ENCODE results near the gene ARL6.

ARL6 gene

DNA sequence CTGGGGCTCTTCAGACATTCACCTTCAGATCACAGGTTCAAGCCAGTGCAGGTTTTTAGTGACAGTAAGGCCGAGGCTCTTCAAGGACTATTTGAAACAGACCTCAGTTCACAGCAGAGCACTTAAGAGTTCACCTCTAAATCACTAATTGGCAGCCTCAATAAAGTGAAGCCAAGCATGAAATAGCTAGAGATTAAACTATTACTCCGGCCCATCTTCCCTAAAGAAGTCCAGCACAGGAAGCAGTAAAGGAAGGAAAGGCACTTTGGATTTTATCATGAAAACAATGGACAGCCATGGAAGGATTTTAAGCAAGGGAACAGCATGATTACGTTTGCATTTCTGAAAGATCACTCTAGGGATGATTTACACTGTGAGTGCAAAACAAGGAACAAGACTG, 27.6 kb upstream of the ARL6 start:
- Histone ChIP-seq H3K4ac (ENCODE audit: low read length) (no peak overlapping the region), H2BK12ac (ENCODE audit: low read length) (no peak overlapping the region), H3K9ac (ENCODE audit: low read depth, low read length, poor library complexity) (no peak overlapping the region), H3K79me1 (ENCODE audit: low read depth, low read length) (no peaks in the 10 kb centered on the region), H2BK120ac (ENCODE audit: low read depth, low read length) (no peak overlapping the region), H3K36me3 (replicated peaks in 1 of 2; ENCODE audit: control insufficient read depth in 2 of 2, insufficient read depth in 2 of 2, low read length in 2 of 2) (no peaks in the 10 kb centered on the region), H3K4me2 (ENCODE audit: insufficient read depth, low read length, poor library complexity, severe bottlenecking) (no peak overlapping the region), H3K27ac (replicated peaks; ENCODE audit: low read length) (no peak overlapping the region), H4K91ac (ENCODE audit: low read depth, low read length, poor library complexity) (no peak overlapping the region), H3K9me3 (replicated peaks in 1 of 2; ENCODE audit: control insufficient read depth in 2 of 2, insufficient read depth in 1 of 2, low read depth in 1 of 2, low read length in 2 of 2) (no peaks in the 10 kb centered on the region), H3K27me3 (ENCODE audit: control insufficient read depth in 3 of 3, insufficient read depth in 3 of 3, low read depth in 1 of 3, low read length in 3 of 3) (no peaks in the 10 kb centered on the region), H3K14ac (ENCODE audit: low read length) (no peak overlapping the region), H2AK5ac (ENCODE audit: low read depth, low read length) (no peak overlapping the region), H3K4me1 (ENCODE audit: control insufficient read depth in 2 of 2, insufficient read depth in 1 of 2, low read depth in 1 of 2, low read length in 2 of 2) (peaks cover 0 to 3% of the 10 kb centered on the region in 2 donors), H2BK5ac (ENCODE audit: low read length) (no peak overlapping the region), H4K8ac (ENCODE audit: low read depth, low read length) (no peak overlapping the region), H2AFZ (ENCODE audit: low read length) (no peak overlapping the region), H3K4me3 (ENCODE audit: low read length in 2 of 2) (no peak overlapping the region), H3K18ac (ENCODE audit: low read length) (no peak overlapping the region), H2BK15ac (ENCODE audit: low read length) (no peak overlapping the region), H3K23ac (ENCODE audit: low read depth, low read length, poor library complexity) (no peak overlapping the region)
- no CpG with 5 or more reads among the region's 3 CpGs for WGBS, 2 donors (ENCODE audit: extremely low coverage in 2 of 2, insufficient read length in 2 of 2, insufficient replicate concordance in 1 of 2)
- no peak for DNase-seq (ENCODE audit: low spot score)

- no peak overlapping the region for H3K27ac ChIP-seq (replicated peaks; ENCODE audit: low read length)
- no peak overlapping the region for H2BK15ac ChIP-seq (ENCODE audit: low read length)
- H3K27me3 ChIP-seq (ENCODE audit: control insufficient read depth in 3 of 3, insufficient read depth in 3 of 3, low read depth in 1 of 3, low read length in 3 of 3), result no peaks in the 10 kb centered on the region
- H3K36me3 ChIP-seq (replicated peaks in 1 of 2; ENCODE audit: control insufficient read depth in 2 of 2, insufficient read depth in 2 of 2, low read length in 2 of 2), result no peaks in the 10 kb centered on the region
- H3K18ac ChIP-seq (ENCODE audit: low read length), result no peak overlapping the region
- H3K4me1 ChIP-seq (ENCODE audit: control insufficient read depth in 2 of 2, insufficient read depth in 1 of 2, low read depth in 1 of 2, low read length in 2 of 2), result peaks cover 0 to 3% of the 10 kb centered on the region in 2 donors
- WGBS, 2 donors (ENCODE audit: extremely low coverage in 2 of 2, insufficient read length in 2 of 2, insufficient replicate concordance in 1 of 2), result no CpG with 5 or more reads among the region's 1 CpG
- H2AFZ ChIP-seq (ENCODE audit: low read length), result no peak overlapping the region
- no peak overlapping the region for H4K91ac ChIP-seq (ENCODE audit: low read depth, low read length, poor library complexity)
- H2AK5ac ChIP-seq (ENCODE audit: low read depth, low read length), result no peak overlapping the region
- no peak overlapping the region for H3K4me2 ChIP-seq (ENCODE audit: insufficient read depth, low read length, poor library complexity, severe bottlenecking)
- no peak overlapping the region for H2BK120ac ChIP-seq (ENCODE audit: low read depth, low read length)
- no peaks in the 10 kb centered on the region for H3K9me3 ChIP-seq (replicated peaks in 1 of 2; ENCODE audit: control insufficient read depth in 2 of 2, insufficient read depth in 1 of 2, low read depth in 1 of 2, low read length in 2 of 2)
- no peaks in the 10 kb centered on the region for H3K79me1 ChIP-seq (ENCODE audit: low read depth, low read length)
- no peak overlapping the region for H3K23ac ChIP-seq (ENCODE audit: low read depth, low read length, poor library complexity)
- no peak overlapping the region for H3K4ac ChIP-seq (ENCODE audit: low read length)
- H3K9ac ChIP-seq (ENCODE audit: low read depth, low read length, poor library complexity), result no peak overlapping the region
- H2BK5ac ChIP-seq (ENCODE audit: low read length), result no peak overlapping the region
- H3K14ac ChIP-seq (ENCODE audit: low read length), result no peak overlapping the region
- H2BK12ac ChIP-seq (ENCODE audit: low read length), result no peak overlapping the region
- no peak for DNase-seq (ENCODE audit: low spot score)
- H4K8ac ChIP-seq (ENCODE audit: low read depth, low read length), result no peak overlapping the region
- no peak overlapping the region for H3K4me3 ChIP-seq (ENCODE audit: low read length in 2 of 2)
These were observed 25.8 kb upstream of the ARL6 start for GRCh38 chr3:97738761-97739160.

DNA sequence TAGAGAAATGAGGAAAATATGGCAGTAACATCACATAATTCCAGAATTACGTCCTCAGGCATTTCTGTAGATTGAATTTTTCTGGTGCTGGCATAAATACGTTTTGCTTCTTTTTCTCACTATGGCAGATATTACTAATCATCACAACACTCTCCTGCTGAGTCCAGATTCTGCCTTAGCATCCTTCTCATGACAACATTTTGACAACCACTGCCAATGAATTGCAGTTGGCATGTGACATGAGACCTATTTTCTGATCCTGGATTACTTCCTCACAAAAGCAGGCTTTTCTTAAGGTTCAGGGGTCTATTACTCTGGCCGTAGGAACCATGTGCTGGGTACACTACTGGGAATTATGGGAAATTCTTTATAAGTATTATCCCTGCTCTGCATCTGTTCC, 22.5 kb upstream of the ARL6 start:
- H2BK120ac ChIP-seq (ENCODE audit: low read depth, low read length), result no peak overlapping the region
- H3K9ac ChIP-seq (ENCODE audit: low read depth, low read length, poor library complexity), result no peak overlapping the region
- peaks cover 0 to under 1% of the 10 kb centered on the region in 2 donors for H3K4me1 ChIP-seq (ENCODE audit: control insufficient read depth in 2 of 2, insufficient read depth in 1 of 2, low read depth in 1 of 2, low read length in 2 of 2)
- no peak overlapping the region for H3K18ac ChIP-seq (ENCODE audit: low read length)
- no peak overlapping the region for H2AK5ac ChIP-seq (ENCODE audit: low read depth, low read length)
- H3K14ac ChIP-seq (ENCODE audit: low read length), result no peak overlapping the region
- no peaks in the 10 kb centered on the region for H3K79me1 ChIP-seq (ENCODE audit: low read depth, low read length)
- H4K8ac ChIP-seq (ENCODE audit: low read depth, low read length), result no peak overlapping the region
- H2BK12ac ChIP-seq (ENCODE audit: low read length), result no peak overlapping the region
- no CpG with 5 or more reads among the region's 3 CpGs for WGBS, 2 donors (ENCODE audit: extremely low coverage in 2 of 2, insufficient read length in 2 of 2, insufficient replicate concordance in 1 of 2)
- no peaks in the 10 kb centered on the region for H3K9me3 ChIP-seq (replicated peaks in 1 of 2; ENCODE audit: control insufficient read depth in 2 of 2, insufficient read depth in 1 of 2, low read depth in 1 of 2, low read length in 2 of 2)
- no peak overlapping the region for H3K4ac ChIP-seq (ENCODE audit: low read length)
- no peak overlapping the region for H3K23ac ChIP-seq (ENCODE audit: low read depth, low read length, poor library complexity)
- H2AFZ ChIP-seq (ENCODE audit: low read length), result no peak overlapping the region
- no peak for DNase-seq (ENCODE audit: low spot score)
- no peak overlapping the region for H2BK5ac ChIP-seq (ENCODE audit: low read length)
- no peak overlapping the region for H2BK15ac ChIP-seq (ENCODE audit: low read length)
- H3K4me3 ChIP-seq (ENCODE audit: low read length in 2 of 2), result no peak overlapping the region
- H3K36me3 ChIP-seq (replicated peaks in 1 of 2; ENCODE audit: control insufficient read depth in 2 of 2, insufficient read depth in 2 of 2, low read length in 2 of 2), result no peaks in the 10 kb centered on the region
- no peak overlapping the region for H3K27ac ChIP-seq (replicated peaks; ENCODE audit: low read length)
- H4K91ac ChIP-seq (ENCODE audit: low read depth, low read length, poor library complexity), result no peak overlapping the region
- H3K27me3 ChIP-seq (ENCODE audit: control insufficient read depth in 3 of 3, insufficient read depth in 3 of 3, low read depth in 1 of 3, low read length in 3 of 3), result no peaks in the 10 kb centered on the region
- H3K4me2 ChIP-seq (ENCODE audit: insufficient read depth, low read length, poor library complexity, severe bottlenecking), result no peak overlapping the region

- no peak overlapping the region for H3K27ac ChIP-seq (replicated peaks; ENCODE audit: low read length)
- no peak overlapping the region for H3K14ac ChIP-seq (ENCODE audit: low read length)
- no peak overlapping the region for H2AK5ac ChIP-seq (ENCODE audit: low read depth, low read length)
- no peak overlapping the region for H3K23ac ChIP-seq (ENCODE audit: low read depth, low read length, poor library complexity)
- H3K27me3 ChIP-seq (ENCODE audit: control insufficient read depth in 3 of 3, insufficient read depth in 3 of 3, low read depth in 1 of 3, low read length in 3 of 3), result no peaks in the 10 kb centered on the region
- no peak overlapping the region for H4K8ac ChIP-seq (ENCODE audit: low read depth, low read length)
- H3K9me3 ChIP-seq (replicated peaks in 1 of 2; ENCODE audit: control insufficient read depth in 2 of 2, insufficient read depth in 1 of 2, low read depth in 1 of 2, low read length in 2 of 2), result no peaks in the 10 kb centered on the region
- no peak for DNase-seq (ENCODE audit: low spot score)
- no peak overlapping the region for H4K91ac ChIP-seq (ENCODE audit: low read depth, low read length, poor library complexity)
- H3K4me2 ChIP-seq (ENCODE audit: insufficient read depth, low read length, poor library complexity, severe bottlenecking), result no peak overlapping the region
- no peak overlapping the region for H3K9ac ChIP-seq (ENCODE audit: low read depth, low read length, poor library complexity)
- H3K36me3 ChIP-seq (replicated peaks in 1 of 2; ENCODE audit: control insufficient read depth in 2 of 2, insufficient read depth in 2 of 2, low read length in 2 of 2), result no peaks in the 10 kb centered on the region
- H3K4ac ChIP-seq (ENCODE audit: low read length), result no peak overlapping the region
- no peak overlapping the region for H3K18ac ChIP-seq (ENCODE audit: low read length)
- no peak overlapping the region for H2BK15ac ChIP-seq (ENCODE audit: low read length)
- H2BK12ac ChIP-seq (ENCODE audit: low read length), result no peak overlapping the region
- no peak overlapping the region for H2BK5ac ChIP-seq (ENCODE audit: low read length)
- no peaks in the 10 kb centered on the region for H3K79me1 ChIP-seq (ENCODE audit: low read depth, low read length)
- no CpG with 5 or more reads among the region's 3 CpGs for WGBS, 2 donors (ENCODE audit: extremely low coverage in 2 of 2, insufficient read length in 2 of 2, insufficient replicate concordance in 1 of 2)
- no peak overlapping the region for H2BK120ac ChIP-seq (ENCODE audit: low read depth, low read length)
- no peak overlapping the region for H2AFZ ChIP-seq (ENCODE audit: low read length)
- H3K4me1 ChIP-seq (ENCODE audit: control insufficient read depth in 2 of 2, insufficient read depth in 1 of 2, low read depth in 1 of 2, low read length in 2 of 2), result peaks cover 0 to 2% of the 10 kb centered on the region in 2 donors
- no peak overlapping the region for H3K4me3 ChIP-seq (ENCODE audit: low read length in 2 of 2)
These were observed 20.3 kb upstream of the ARL6 start for GRCh38 chr3:97744289-97744688.

All from neuronal stem cell (in vitro differentiated cells).